Ascending aorta (tissue), 2 donors: ENCODE results near the gene VSNL1. TPM values are rescaled to one million over a fixed set of nuclear protein-coding genes. Genes with fewer than 3 reads are reported as not detected.

ENCODE experiments used
- DNase-seq, 2 donors: peaks; one replicate each; pipeline ENCODE4 v3.0.0-alpha.2; 2019; ENCODE audit warnings: low spot score in 2 of 2
- H3K27ac ChIP-seq, 2 donors: fragments of 200-600 bp; sonication (generic); one replicate each; pipeline ENCODE4 v1.5.1; 2016 to 2017; ENCODE audit warnings: mild to moderate bottlenecking in 1 of 2
- H3K27me3 ChIP-seq: fragments of 200-600 bp; sonication (generic); one replicate; pipeline ENCODE4 v1.5.1; 2017
- H3K36me3 ChIP-seq, 2 donors: fragments of 200-600 bp; sonication (generic); one replicate each; pipeline ENCODE4 v1.5.1; 2016
- H3K4me1 ChIP-seq, 2 donors: fragments of 200-600 bp; sonication (generic); one replicate each; pipeline ENCODE4 v1.5.1; 2016 to 2017; ENCODE audit warnings: mild to moderate bottlenecking in 1 of 2
- H3K4me3 ChIP-seq, 2 donors: fragments of 200-600 bp; sonication (generic); one replicate each; pipeline ENCODE4 v1.5.1; 2016 to 2017; ENCODE audit warnings: mild to moderate bottlenecking in 1 of 2
- H3K9me3 ChIP-seq, 2 donors: fragments of 200-600 bp; sonication (generic); one replicate each; pipeline ENCODE4 v1.5.1; 2016
- intact Hi-C: fragments of 100-400 bp; cut with DNase I; formaldehyde crosslinking; loops from one replicate; pipeline ENCODE4 v1.15.1; 2023
- total RNA-seq: library from RNA; depleted of rRNA; stranded (reverse); fragments of >200 nt; gene quantifications from one replicate; pipeline ENCODE4 v1.1.0, GENCODE V29; 2016
- TF ChIP-seq, protein P1 (sequence below), 3 experiments: fragments of 200-600 bp in 2 of 3; fragments of 450-650 bp in 1 of 3; sonication (generic) in 2 of 3; IDR thresholded peaks; one replicate each; pipeline ENCODE4 v1.5.1; 2016 to 2019; ENCODE audit warnings: antibody characterized with exemption in 3 of 3, mild to moderate bottlenecking in 1 of 3, moderate library complexity in 1 of 3

The VSNL1 gene
- total RNA-seq, 1 donor from 2014 or later = not detected

DNA sequence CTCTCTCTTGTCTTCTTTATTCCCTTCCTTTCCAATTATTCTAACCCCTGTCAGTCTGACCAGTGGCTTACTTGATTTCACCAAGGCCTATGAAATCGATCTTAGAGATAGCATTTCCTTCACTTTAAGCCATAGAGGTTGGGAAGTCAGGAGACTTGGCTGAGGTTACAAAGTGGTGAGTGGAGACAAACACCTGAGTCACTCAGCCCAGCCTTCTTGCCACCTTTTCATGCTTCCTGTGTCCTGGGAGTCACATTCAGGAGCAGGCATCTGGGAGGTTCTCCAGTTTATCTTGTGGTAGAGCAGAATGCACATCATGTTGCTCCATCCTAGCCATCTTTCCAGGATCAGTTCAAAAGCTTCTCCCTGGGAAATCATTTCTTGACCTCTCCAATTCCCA is 59.1 kb downstream of the VSNL1 start:
- intact Hi-C loops = no loop called here
- Histone ChIP-seq H3K36me3 (no peaks in the 10 kb centered on the region), H3K4me1 (peaks cover 0 to under 1% of the 10 kb centered on the region in 2 donors), H3K4me3 (no peak overlapping the region), H3K27me3 (no peaks in the 10 kb centered on the region), H3K27ac (no peak overlapping the region), H3K9me3 (no peaks in the 10 kb centered on the region)
- no peak for DNase-seq
- TF ChIP-seq, protein P1, sequence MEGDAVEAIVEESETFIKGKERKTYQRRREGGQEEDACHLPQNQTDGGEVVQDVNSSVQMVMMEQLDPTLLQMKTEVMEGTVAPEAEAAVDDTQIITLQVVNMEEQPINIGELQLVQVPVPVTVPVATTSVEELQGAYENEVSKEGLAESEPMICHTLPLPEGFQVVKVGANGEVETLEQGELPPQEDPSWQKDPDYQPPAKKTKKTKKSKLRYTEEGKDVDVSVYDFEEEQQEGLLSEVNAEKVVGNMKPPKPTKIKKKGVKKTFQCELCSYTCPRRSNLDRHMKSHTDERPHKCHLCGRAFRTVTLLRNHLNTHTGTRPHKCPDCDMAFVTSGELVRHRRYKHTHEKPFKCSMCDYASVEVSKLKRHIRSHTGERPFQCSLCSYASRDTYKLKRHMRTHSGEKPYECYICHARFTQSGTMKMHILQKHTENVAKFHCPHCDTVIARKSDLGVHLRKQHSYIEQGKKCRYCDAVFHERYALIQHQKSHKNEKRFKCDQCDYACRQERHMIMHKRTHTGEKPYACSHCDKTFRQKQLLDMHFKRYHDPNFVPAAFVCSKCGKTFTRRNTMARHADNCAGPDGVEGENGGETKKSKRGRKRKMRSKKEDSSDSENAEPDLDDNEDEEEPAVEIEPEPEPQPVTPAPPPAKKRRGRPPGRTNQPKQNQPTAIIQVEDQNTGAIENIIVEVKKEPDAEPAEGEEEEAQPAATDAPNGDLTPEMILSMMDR (IDR thresholded peaks at IDR 0.05) = no peak

DNA sequence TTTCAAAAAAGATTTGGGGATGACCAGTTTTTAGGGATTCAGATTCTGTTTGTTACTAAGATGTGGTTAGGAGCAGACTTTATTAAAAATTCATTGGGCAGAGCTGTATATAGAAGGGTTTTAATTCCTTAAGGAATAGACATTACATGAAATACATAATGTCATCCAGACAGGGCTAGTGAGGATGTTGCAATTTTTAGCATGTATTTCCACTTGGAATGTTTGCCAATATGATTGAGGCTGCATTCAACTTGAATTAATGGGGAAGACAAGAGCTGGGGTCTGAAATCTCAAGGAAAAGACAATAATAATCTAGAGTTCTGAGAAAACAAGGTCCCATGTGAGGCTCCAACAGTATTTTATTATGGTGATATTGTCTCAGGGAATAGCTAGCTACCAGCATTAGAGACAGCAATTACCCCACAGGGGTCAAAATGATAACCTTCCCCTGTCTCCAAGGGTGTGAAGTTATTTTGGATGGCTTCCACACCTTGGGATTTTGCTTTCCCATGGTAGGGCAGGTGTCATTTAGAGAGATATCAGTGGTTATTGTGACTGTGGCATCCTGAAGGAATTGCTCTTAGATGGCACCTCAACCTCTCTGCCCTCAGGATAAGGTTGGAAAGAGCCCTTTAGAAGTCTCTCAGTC is 60.2 kb downstream of the VSNL1 start:
- no peaks in the 10 kb centered on the region for H3K36me3 ChIP-seq
- H3K4me1 ChIP-seq = no peaks in the 10 kb centered on the region
- intact Hi-C loops = no loop called here
- no peak overlapping the region for H3K27ac ChIP-seq
- H3K9me3 ChIP-seq = no peaks in the 10 kb centered on the region
- TF ChIP-seq, protein P1 (IDR thresholded peaks at IDR 0.05) = no peak
- DNase-seq = no peak
- H3K4me3 ChIP-seq = no peak overlapping the region
- no peaks in the 10 kb centered on the region for H3K27me3 ChIP-seq

DNA sequence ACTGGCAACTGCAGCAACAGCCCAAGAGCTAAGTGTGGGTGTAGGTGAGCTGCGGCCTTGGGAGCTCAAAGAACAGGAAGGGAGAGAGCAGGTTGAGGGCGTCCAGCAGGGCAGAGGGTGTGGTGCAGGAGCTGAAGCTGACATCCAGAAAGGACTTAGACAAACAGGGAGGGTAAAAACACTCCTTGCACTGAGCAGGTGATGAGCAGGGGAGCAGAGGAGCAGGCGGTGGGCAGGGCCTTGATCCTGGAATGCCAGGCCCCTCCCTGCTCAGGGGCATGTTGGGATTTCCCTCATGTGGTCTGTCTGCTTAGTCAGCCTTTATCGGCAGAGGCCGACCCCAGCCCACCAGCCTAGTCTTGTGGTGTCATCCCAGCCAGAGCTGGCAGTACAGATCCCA is 63.6 kb downstream of the VSNL1 start:
- intact Hi-C loops = no loop called here
- no peak overlapping the region for H3K27ac ChIP-seq
- H3K27me3 ChIP-seq = no peaks in the 10 kb centered on the region
- H3K36me3 ChIP-seq = no peaks in the 10 kb centered on the region
- DNase-seq = no peak
- no peak overlapping the region for H3K4me3 ChIP-seq
- no peaks in the 10 kb centered on the region for H3K9me3 ChIP-seq
- TF ChIP-seq, protein P1 (IDR thresholded peaks at IDR 0.05) = no peak
- no peaks in the 10 kb centered on the region for H3K4me1 ChIP-seq

DNA sequence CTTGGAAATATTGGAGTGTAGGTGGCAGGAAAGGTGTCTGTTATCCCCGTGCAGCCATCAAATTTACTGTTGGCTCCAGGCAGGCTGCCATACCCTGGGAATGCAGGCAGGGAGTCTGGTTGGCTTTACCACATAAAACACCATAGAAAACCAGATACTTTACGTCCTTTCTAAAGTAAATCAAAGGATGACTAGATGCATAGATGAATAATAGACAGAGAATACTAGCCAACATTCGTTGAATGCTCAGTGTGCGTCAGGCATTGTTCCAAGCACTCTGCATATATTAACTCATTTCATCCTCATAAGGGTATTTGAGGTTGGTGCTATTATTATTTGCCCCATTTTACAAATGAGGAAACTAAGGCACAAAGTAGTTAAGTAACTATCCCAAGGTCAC is 65.2 kb downstream of the VSNL1 start:
- Histone ChIP-seq H3K4me1 (no peaks in the 10 kb centered on the region), H3K27me3 (no peaks in the 10 kb centered on the region), H3K4me3 (no peak overlapping the region), H3K27ac (no peak overlapping the region), H3K36me3 (no peaks in the 10 kb centered on the region), H3K9me3 (no peaks in the 10 kb centered on the region)
- TF ChIP-seq, protein P1 (IDR thresholded peaks at IDR 0.05) = no peak
- DNase-seq = no peak
- intact Hi-C loops = no loop called here

DNA sequence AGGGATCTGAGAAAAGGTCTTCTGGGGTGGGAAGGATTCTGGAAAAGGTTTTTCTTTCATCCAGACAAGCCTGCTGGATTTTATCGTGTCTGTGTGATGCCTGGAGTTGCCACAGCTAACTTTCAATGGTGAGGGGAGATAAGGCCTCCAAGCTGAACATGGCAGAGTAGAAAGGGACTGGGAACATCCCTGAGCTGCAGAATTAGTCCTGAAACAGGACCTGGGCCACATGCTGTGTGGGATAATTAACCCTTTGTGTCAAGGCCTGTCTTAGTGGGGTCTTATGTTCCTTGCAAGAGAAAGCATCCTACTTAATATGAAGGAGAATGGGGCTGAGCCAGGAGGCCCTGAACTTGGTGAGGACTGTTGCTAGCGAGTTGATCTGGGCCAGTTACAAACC is 66.4 kb downstream of the VSNL1 start:
- TF ChIP-seq, protein P1 (IDR thresholded peaks at IDR 0.05) = no peak

DNA sequence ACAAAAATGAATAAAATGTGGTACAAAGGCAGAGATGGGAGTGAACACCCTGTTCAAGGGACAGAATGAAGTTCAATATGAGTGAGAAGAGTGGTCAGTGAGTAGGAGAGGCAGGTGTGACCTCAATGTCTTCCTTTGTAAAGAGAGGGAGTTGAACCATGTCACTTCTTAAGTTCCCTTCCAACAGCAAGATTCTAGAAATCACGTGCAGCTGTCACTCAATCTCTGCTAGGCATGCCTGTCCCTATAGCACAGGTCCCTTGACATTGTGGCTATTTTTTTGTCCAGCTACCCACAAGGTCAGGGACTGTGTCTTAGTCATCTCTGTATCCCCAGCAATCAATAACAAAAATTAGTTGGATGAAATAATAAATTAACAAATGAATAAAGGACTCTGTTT is 66.9 kb downstream of the VSNL1 start:
- intact Hi-C loops = no loop called here
- Histone ChIP-seq H3K4me3 (no peak overlapping the region), H3K27ac (no peak overlapping the region), H3K36me3 (no peaks in the 10 kb centered on the region), H3K9me3 (no peaks in the 10 kb centered on the region), H3K4me1 (no peaks in the 10 kb centered on the region), H3K27me3 (no peaks in the 10 kb centered on the region)
- no peak for DNase-seq
- TF ChIP-seq, protein P1 (IDR thresholded peaks at IDR 0.05) = no peak

More for the DNA sequence above, 66.4 kb downstream of the VSNL1 start:
- intact Hi-C loops = no loop called here
- Histone ChIP-seq H3K4me3 (no peak overlapping the region), H3K9me3 (no peaks in the 10 kb centered on the region), H3K36me3 (no peaks in the 10 kb centered on the region), H3K27me3 (no peaks in the 10 kb centered on the region), H3K27ac (no peak overlapping the region), H3K4me1 (no peaks in the 10 kb centered on the region)
- DNase-seq = no peak
